Memory B cell (primary cell): ENCODE measurements around the gene CTNNAL1.
"Not testable (repeated sequence)": the region's sequence is repeated elsewhere in the genome, so short reads cannot be mapped to it uniquely, and the experiment has no call there.

Experiments
- ATAC-seq: fragments of 150-1000 bp; cut with Tn5 transposase; 2 replicates; pipeline ENCODE4 v1.10.0; 2021; ENCODE audit warnings: low read depth, mild to moderate bottlenecking, moderate library complexity
- DNase-seq, 2 donors: peaks; one replicate each; pipeline ENCODE4 v3.0.0; 2022; ENCODE audit warnings: low spot score in 2 of 2
- H3K27ac Mint-ChIP-seq: one replicate; pipeline ENCODE4 v1.8.0; 2022; ENCODE audit warnings: mild to moderate bottlenecking, moderate library complexity, mixed read lengths
- H3K27me3 Mint-ChIP-seq: one replicate; pipeline ENCODE4 v1.8.0; 2022; ENCODE audit warnings: mixed read lengths
- H3K36me3 Mint-ChIP-seq: one replicate; pipeline ENCODE4 v1.8.0; 2022; ENCODE audit warnings: mild to moderate bottlenecking, mixed read lengths
- H3K4me1 Mint-ChIP-seq: one replicate; pipeline ENCODE4 v1.8.0; 2022; ENCODE audit warnings: mixed read lengths
- H3K4me3 Mint-ChIP-seq: one replicate; pipeline ENCODE4 v1.8.0; 2022; ENCODE audit warnings: mild to moderate bottlenecking, moderate library complexity, mixed read lengths
- H3K9me3 Mint-ChIP-seq: one replicate; pipeline ENCODE4 v1.8.0; 2022; ENCODE audit warnings: mixed read lengths

The CTNNAL1 gene

GRCh38 chr9:108953983-108954574, 59.2 kb downstream of the CTNNAL1 start:
- no peaks in the 10 kb centered on the region for H3K9me3 Mint-ChIP-seq
- no peaks in the 10 kb centered on the region for H3K27me3 Mint-ChIP-seq
- H3K27ac Mint-ChIP-seq, result no peak overlapping the region
- DNase-seq (peak in 1 of 2 donors; percentile 2), ATAC-seq (peak; percentile 35)
- no peaks in the 10 kb centered on the region for H3K36me3 Mint-ChIP-seq
- H3K4me3 Mint-ChIP-seq, result no peak overlapping the region
- no peaks in the 10 kb centered on the region for H3K4me1 Mint-ChIP-seq

DNA sequence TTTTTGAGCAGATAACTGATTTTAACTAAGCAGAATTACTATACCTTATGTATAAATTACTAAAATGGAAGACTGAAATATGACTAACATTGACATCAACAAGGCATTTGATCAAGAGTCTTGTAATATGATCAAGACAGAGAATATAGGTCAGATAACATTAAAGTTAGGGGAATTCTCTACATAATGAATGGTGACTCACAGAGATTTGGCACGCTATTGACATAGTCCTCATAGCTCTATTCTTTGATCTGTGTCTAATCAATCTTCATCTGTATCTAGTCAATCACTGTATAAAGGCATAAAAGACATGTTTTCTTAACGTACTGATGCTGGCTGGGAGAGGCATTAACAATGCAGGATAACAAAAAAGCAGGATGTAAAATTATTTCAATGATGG, 61.7 kb downstream of the CTNNAL1 start:
- ATAC-seq, result no peak
- Mint-ChIP-seq H3K4me3 (no peak overlapping the region), H3K9me3 (no peaks in the 10 kb centered on the region), H3K36me3 (no peaks in the 10 kb centered on the region), H3K27me3 (no peaks in the 10 kb centered on the region), H3K27ac (no peak overlapping the region), H3K4me1 (no peaks in the 10 kb centered on the region)
- no peak for DNase-seq

DNA sequence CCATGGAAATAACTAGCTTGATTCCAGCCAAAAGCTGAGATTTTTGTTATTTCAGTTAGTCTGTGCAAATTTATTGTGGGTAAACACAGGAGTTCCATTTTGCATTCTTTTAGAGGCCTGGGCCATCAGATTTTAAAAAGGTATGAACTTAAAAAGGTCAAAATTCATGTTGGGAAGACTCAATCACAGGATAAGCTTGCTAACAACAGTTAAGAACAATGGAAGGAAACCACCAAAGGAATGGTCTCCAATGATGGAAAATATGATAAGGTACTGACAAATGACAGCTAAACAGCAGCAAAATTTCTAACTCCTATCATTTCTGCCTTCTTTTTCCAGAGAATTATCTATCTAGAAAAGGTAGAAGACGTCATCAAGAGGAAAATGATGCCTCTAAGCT, 63.1 kb downstream of the CTNNAL1 start:
- no peak overlapping the region for H3K4me3 Mint-ChIP-seq
- H3K4me1 Mint-ChIP-seq, result no peaks in the 10 kb centered on the region
- H3K9me3 Mint-ChIP-seq, result no peaks in the 10 kb centered on the region
- H3K27me3 Mint-ChIP-seq, result no peaks in the 10 kb centered on the region
- no peak overlapping the region for H3K27ac Mint-ChIP-seq
- ATAC-seq (no peak), DNase-seq (no peak)
- H3K36me3 Mint-ChIP-seq, result peaks cover 2% of the 10 kb centered on the region

- ATAC-seq (no peak), DNase-seq (no peak)
- no peaks in the 10 kb centered on the region for H3K27me3 Mint-ChIP-seq
- no peaks in the 10 kb centered on the region for H3K9me3 Mint-ChIP-seq
- no peaks in the 10 kb centered on the region for H3K4me1 Mint-ChIP-seq
- H3K36me3 Mint-ChIP-seq, result peaks cover 5% of the 10 kb centered on the region
- no peak overlapping the region for H3K4me3 Mint-ChIP-seq
- H3K27ac Mint-ChIP-seq, result no peak overlapping the region
Measured at GRCh38 chr9:108939975-108940374, 73.3 kb downstream of the CTNNAL1 start.

DNA sequence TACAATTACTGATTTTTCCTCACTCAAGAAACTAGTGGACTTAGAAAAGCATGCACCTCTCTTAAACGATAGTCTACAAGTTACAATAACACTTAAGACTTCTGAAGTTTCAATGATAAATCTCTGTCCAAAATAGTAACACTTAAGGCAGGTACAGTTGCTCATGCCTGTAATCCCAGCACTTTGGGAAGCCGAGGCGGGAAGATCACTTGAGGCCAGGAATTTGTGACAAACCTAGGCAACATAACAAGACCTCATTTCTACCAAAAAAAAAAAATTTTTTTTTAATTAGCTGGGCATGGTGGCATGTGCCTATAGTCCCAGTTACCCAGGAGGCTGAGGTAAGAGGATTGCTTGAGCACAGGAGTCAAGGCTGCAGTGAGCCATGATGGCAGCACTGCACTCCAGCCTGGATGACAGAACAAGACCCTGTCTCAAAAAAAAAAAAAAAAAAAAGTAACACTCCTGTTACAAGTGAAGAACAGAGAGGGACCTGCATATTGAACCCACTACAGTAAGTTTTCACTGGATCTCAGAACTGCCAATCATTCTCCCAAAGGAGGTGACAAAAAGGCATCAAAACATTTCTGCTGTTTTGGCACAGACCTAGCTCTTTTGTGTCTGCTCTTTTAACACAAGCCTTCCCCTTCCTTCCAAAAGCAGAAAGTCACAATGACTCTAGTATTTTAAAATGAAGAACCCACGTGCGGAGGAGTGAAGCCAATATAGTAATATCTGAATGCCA, 75.6 kb downstream of the CTNNAL1 start:
- Mint-ChIP-seq H3K27ac (no peak overlapping the region), H3K9me3 (no peaks in the 10 kb centered on the region), H3K4me3 (no peak overlapping the region)

DNA sequence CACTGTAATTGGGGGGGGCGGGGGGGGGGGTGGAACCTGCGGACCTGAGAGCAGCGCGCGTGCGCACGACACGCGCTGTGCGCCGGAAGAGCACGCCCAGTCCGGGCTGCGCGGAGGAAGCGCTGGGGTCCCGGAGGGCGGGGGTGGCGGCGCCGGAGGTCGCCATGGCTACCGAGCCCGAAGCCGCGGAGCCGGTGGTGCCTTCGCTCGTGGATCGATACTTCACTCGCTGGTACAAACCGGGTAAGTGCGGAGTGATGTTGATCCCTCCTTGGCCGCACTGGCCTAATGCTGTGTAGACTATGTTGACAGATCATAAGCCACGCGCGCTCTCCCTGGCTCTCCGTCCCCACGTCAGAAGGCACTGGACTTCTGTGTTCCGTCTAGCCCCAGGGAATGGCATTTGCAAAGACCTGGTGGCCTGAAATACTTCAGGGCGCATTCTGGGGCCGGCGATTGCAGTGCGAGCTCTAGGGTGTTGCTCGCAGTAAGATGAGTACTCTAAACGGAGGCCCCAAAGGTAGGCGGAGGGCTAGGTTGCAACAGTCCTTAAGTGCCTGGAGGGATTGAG, 78.9 kb downstream of the CTNNAL1 start, which contains the start of gene ABITRAM:
Gene ABITRAM, plus strand, starts transcription at position 78 of the 571 bp plus-strand sequence. Its CDS starts 87 bp downstream, at position 165.
- peak; percentile 85 for ATAC-seq
- H3K4me1 Mint-ChIP-seq, result peaks cover 13% of the 10 kb centered on the region
- DNase-seq, result peak; percentile 69

More for the DNA sequence above, 75.6 kb downstream of the CTNNAL1 start:
- no peak for ATAC-seq
- H3K4me1 Mint-ChIP-seq, result peaks cover 11% of the 10 kb centered on the region
- H3K27me3 Mint-ChIP-seq, result no peaks in the 10 kb centered on the region
- no peak for DNase-seq
- peaks cover 5% of the 10 kb centered on the region for H3K36me3 Mint-ChIP-seq

DNA sequence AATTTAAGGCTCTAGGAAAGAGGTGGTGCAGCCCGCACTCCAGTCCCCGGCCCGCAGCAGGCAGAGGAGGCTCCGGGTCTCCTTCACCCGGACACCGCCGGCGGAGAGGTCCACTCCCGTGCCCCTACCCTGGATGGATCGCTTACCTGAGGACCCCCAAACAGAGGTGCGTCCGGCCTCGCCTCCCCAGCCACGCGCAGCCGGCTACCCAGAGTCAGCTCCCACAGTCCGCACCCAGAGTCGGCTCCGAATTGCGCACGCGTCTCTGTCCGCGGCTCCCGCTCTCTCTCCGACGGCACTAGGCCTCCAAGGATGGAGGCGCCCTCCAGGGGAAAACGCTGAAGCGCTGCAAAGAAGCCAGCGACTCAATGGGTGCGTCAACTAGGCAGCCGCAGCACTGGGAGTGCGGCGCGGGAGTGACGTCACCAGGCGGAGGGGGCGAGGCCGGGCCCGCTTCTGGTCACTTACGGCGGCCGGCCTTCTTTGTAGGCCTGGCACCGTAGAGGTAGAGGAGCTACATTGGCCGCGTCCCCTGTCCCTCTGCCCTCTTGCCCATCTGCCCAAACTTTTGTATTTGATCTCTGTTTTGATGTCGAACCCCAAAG, 79.5 kb downstream of the CTNNAL1 start, which contains the start of gene ELP1:
Gene ELP1, minus strand, starts transcription at position 407 of the 605 bp plus-strand sequence. CDS start 2,978 bp downstream, outside the sequence.
- peaks cover 15% of the 10 kb centered on the region for H3K4me1 Mint-ChIP-seq
- no peaks in the 10 kb centered on the region for H3K9me3 Mint-ChIP-seq
- peak within 1 kb of the TSS; percentile 92 for H3K4me3 Mint-ChIP-seq
- ATAC-seq, result peak; percentile 81
- H3K27me3 Mint-ChIP-seq, result no peaks in the 10 kb centered on the region
- peak; percentile 83 to 89 for DNase-seq
- H3K36me3 Mint-ChIP-seq, result peaks cover 10% of the 10 kb centered on the region
- H3K27ac Mint-ChIP-seq, result peak within 1 kb of the TSS; percentile 92

More for the DNA sequence above, 78.9 kb downstream of the CTNNAL1 start, which contains the start of gene ABITRAM:
- Mint-ChIP-seq H3K9me3 (no peaks in the 10 kb centered on the region), H3K4me3 (peak within 1 kb of the TSS; percentile 92), H3K36me3 (peaks cover 6% of the 10 kb centered on the region), H3K27ac (peak within 1 kb of the TSS; percentile 92), H3K27me3 (no peaks in the 10 kb centered on the region)

- Mint-ChIP-seq H3K27me3 (no peaks in the 10 kb centered on the region), H3K4me3 (peak overlapping the region; percentile 92), H3K9me3 (no peaks in the 10 kb centered on the region), H3K36me3 (peaks cover 15% of the 10 kb centered on the region), H3K4me1 (peaks cover 17% of the 10 kb centered on the region), H3K27ac (peak overlapping the region; percentile 92)
- ATAC-seq, result no peak
- DNase-seq, result no peak
Measured at GRCh38 chr9:108933231-108933717, 80.0 kb downstream of the CTNNAL1 start.

GRCh38 chr9:108928386-108928785, 84.9 kb downstream of the CTNNAL1 start:
- ATAC-seq (no peak), DNase-seq (no peak)
- Mint-ChIP-seq H3K27me3 (no peaks in the 10 kb centered on the region), H3K9me3 (no peaks in the 10 kb centered on the region), H3K4me1 (peaks cover 14% of the 10 kb centered on the region), H3K27ac (no peak overlapping the region), H3K36me3 (peaks cover 50% of the 10 kb centered on the region), H3K4me3 (no peak overlapping the region)

- peaks cover 55% of the 10 kb centered on the region for H3K36me3 Mint-ChIP-seq
- peaks cover 6% of the 10 kb centered on the region for H3K4me1 Mint-ChIP-seq
- H3K27ac Mint-ChIP-seq, result peak overlapping the region; percentile 14
- ATAC-seq (no peak), DNase-seq (no peak)
- no peaks in the 10 kb centered on the region for H3K27me3 Mint-ChIP-seq
- no peaks in the 10 kb centered on the region for H3K9me3 Mint-ChIP-seq
- no peak overlapping the region for H3K4me3 Mint-ChIP-seq
Measured at GRCh38 chr9:108924466-108924865, 88.8 kb downstream of the CTNNAL1 start.

GRCh38 chr9:108921200-108921599, 92.1 kb downstream of the CTNNAL1 start:
- DNase-seq, result no peak
- Mint-ChIP-seq H3K9me3 (no peaks in the 10 kb centered on the region), H3K27me3 (no peaks in the 10 kb centered on the region), H3K4me3 (no peak overlapping the region), H3K27ac (no peak overlapping the region), H3K36me3 (peaks cover 48% of the 10 kb centered on the region), H3K4me1 (no peaks in the 10 kb centered on the region)
- ATAC-seq, result no peak

DNA sequence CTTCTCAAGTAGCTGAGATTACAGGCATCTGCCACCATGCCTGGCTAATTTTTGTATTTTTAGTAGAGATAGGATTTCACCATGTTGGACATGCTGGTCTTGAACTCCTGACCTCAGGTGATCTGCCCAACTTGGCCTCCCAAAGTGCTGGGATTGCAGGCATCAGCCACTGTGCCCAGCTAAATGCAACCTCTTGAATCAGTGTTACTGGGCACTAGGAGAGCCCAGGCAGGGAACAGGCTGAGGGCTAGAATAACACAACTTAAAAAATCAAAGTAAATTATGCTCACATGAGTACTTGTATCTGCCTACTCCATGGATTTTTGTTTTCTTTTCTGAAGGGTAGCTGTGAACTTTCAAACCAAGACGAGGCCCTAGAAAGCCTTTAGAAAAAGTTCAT, 92.9 kb downstream of the CTNNAL1 start:
- H3K36me3 Mint-ChIP-seq, result peaks cover 47% of the 10 kb centered on the region
- not testable (repeated sequence) for H3K27ac Mint-ChIP-seq, H3K4me3 Mint-ChIP-seq, H3K27me3 Mint-ChIP-seq, H3K4me1 Mint-ChIP-seq, H3K9me3 Mint-ChIP-seq, ATAC-seq, DNase-seq

DNA sequence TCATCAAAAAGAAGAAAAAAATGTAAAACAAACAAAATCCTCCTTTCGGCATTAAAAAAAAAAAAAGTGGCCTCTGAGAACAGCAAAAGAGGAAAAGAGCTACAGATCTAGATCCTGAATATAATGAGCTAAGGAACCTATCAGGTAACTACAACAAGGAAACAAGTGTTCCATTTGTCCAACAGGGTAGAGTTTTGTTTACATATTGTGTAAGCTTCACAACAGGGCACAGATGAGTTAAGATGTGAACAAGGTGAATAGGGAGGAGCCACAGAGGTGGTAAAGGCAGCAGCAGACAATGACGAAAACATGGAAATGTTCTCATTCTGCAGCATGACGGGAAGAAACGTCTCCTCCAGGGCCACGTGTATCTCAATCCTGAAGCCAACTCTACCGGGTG, 93.8 kb downstream of the CTNNAL1 start:
- no peaks in the 10 kb centered on the region for H3K4me1 Mint-ChIP-seq
- DNase-seq, result no peak
- no peaks in the 10 kb centered on the region for H3K27me3 Mint-ChIP-seq
- no peak overlapping the region for H3K27ac Mint-ChIP-seq
- peaks cover 42% of the 10 kb centered on the region for H3K36me3 Mint-ChIP-seq
- H3K9me3 Mint-ChIP-seq, result no peaks in the 10 kb centered on the region
- H3K4me3 Mint-ChIP-seq, result no peak overlapping the region
- no peak for ATAC-seq

DNA sequence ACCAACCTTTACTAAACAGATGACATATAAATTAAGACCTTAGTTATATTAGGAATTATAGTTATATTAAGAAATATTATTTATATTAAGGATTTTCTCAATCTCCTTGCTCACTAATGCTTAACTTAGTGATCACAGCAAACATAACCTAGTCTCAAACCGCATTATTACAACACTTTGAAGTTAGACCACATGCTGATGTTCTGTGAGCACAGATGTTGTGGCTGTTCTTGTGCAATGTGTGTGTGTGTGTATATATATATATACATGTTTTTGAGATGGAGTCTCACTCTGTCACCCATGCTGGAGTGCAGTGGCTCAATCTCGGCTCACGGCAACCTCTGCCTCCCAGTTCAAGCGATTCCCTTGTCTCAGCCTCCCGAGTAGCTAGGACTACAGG, 99.9 kb downstream of the CTNNAL1 start:
- DNase-seq (no peak), ATAC-seq (no peak)
- Mint-ChIP-seq H3K36me3 (peaks cover 47% of the 10 kb centered on the region), H3K27ac (no peak overlapping the region), H3K4me3 (no peak overlapping the region), H3K4me1 (no peaks in the 10 kb centered on the region), H3K9me3 (no peaks in the 10 kb centered on the region), H3K27me3 (no peaks in the 10 kb centered on the region)
